ENCODE results near the gene RPL7L1. TPM values are rescaled to one million over a fixed set of nuclear protein-coding genes. Genes with fewer than 3 reads are reported as not detected.

Gene RPL7L1
- total and polyA plus RNA-seq, 2 of the 13 experiments (the other 11 are each of a cell fraction or from before 2014, with no cell fraction given): 51.6 to 179 TPM

DNA sequence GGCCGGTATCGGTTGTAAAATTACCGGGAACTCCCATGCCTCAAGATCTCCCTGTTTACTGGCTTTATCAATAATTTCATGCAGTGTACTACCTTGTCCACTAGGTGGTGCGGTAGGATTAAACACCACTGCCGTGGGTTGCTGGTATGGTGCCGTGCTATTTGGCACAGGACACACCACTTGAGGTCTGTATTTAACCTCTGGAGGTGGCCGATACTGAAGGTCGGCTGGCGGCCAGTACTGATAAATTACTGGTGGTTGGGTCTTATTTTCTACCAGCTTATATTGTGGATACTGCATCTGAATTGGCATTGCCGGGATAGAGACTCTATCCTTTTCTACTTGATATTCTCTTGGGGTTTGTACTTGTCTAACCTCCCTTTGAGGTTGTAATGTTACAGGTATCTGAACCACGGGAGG is 22.1 kb downstream of the RPL7L1 start (continued):
- TF ChIP-seq ZFX (CRISPR knock-in tag; IDR thresholded peaks at IDR 0.05; ENCODE audit: low read depth) (peak; percentile 43; the same call in 1 of the 2 replicates), RORA (CRISPR knock-in tag; IDR thresholded peaks at IDR 0.05) (no peak), GRHL1 (CRISPR knock-in tag; conservative IDR thresholded peaks at IDR 0.05) (no peak), ZNF782 (CRISPR knock-in tag; IDR thresholded peaks at IDR 0.05; ENCODE audit: borderline replicate concordance) (no peak), RNF2 (conservative IDR thresholded peaks at IDR 0.05; ENCODE audit: low read depth) (no peak), MEF2D (CRISPR knock-in tag; IDR thresholded peaks at IDR 0.05) (peak; percentile 44), TOPORS (CRISPR knock-in tag; IDR thresholded peaks at IDR 0.05) (no peak), NPAS2 (CRISPR knock-in tag; IDR thresholded peaks at IDR 0.05; ENCODE audit: borderline replicate concordance) (no peak), FOXP1 (IDR thresholded peaks at IDR 0.05) (no peak), FOXP1 (CRISPR knock-in tag; IDR thresholded peaks at IDR 0.05) (peak; percentile 61; the same call in 1 of the 2 replicates), ZSCAN31 (CRISPR knock-in tag; IDR thresholded peaks at IDR 0.05; ENCODE audit: low read depth) (0 out of 2 replicates have a peak, but pooled peaks have one; percentile 48), KAT7 (CRISPR knock-in tag; IDR thresholded peaks at IDR 0.05; ENCODE audit: borderline replicate concordance) (no peak), IKZF5 (CRISPR knock-in tag; IDR thresholded peaks at IDR 0.05) (peak; percentile 69; the same call in 1 of the 2 replicates), SMAD9 (CRISPR knock-in tag; IDR thresholded peaks at IDR 0.05) (no peak), HOXA3 (CRISPR knock-in tag; IDR thresholded peaks at IDR 0.05) (0 out of 2 replicates have a peak, but pooled peaks have one; percentile 33), KMT2A (CRISPR knock-in tag; IDR thresholded peaks at IDR 0.05) (peak; percentile 47), MAFF (IDR thresholded peaks at IDR 0.05; ENCODE audit: low read depth, low read length) (no peak), CREM (IDR thresholded peaks at IDR 0.05) (no peak), CREM (CRISPR knock-in tag; IDR thresholded peaks at IDR 0.05) (no peak), FOXA1 (IDR thresholded peaks at IDR 0.05) (no peak), FOXA1 (CRISPR knock-in tag; IDR thresholded peaks at IDR 0.05) (peak; percentile 75)
- TF ChIP-seq, protein P1, sequence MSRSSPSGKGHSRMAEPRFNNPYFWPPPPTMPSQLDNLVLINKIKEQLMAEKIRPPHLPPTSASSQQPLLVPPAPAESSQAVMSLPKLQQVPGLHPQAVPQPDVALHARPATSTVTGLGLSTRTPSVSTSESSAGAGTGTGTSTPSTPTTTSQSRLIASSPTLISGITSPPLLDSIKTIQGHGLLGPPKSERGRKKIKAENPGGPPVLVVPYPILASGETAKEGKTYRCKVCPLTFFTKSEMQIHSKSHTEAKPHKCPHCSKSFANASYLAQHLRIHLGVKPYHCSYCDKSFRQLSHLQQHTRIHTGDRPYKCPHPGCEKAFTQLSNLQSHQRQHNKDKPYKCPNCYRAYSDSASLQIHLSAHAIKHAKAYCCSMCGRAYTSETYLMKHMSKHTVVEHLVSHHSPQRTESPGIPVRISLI (CRISPR knock-in tag; IDR thresholded peaks at IDR 0.05; ENCODE audit: borderline replicate concordance): no peak
- TF ChIP-seq, protein P2, sequence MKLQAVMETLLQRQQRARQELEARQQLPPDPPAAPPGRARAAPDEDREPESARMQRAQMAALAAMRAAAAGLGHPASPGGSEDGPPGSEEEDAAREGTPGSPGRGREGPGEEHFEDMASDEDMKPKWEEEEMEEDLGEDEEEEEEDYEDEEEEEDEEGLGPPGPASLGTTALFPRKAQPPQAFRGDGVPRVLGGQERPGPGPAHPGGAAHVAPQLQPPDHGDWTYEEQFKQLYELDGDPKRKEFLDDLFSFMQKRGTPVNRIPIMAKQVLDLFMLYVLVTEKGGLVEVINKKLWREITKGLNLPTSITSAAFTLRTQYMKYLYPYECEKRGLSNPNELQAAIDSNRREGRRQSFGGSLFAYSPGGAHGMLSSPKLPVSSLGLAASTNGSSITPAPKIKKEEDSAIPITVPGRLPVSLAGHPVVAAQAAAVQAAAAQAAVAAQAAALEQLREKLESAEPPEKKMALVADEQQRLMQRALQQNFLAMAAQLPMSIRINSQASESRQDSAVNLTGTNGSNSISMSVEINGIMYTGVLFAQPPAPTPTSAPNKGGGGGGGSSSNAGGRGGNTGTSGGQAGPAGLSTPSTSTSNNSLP (IDR thresholded peaks at IDR 0.05; ENCODE audit: low read depth, low read length): peak; percentile 94
